HepG2 (cell line): ENCODE results near the gene ZNRD2. TPM values are rescaled to one million over a fixed set of nuclear protein-coding genes. Genes with fewer than 3 reads are reported as not detected.

ENCODE experiments used
- ADNP ChIP-seq: sonication (generic); formaldehyde crosslinking; IDR thresholded peaks from 2 replicates; pipeline ENCODE4 v1.4.0; 2020; ENCODE audit warnings: missing genetic modification reagents
- AGO1 ChIP-seq: fragments of 200-400 bp; formaldehyde crosslinking; IDR thresholded peaks from 2 replicates; pipeline ENCODE4 v1.6.1; 2017; ENCODE audit warnings: mild to moderate bottlenecking, low read depth, low read length, moderate library complexity; ENCODE audit not compliant: poor library complexity, severe bottlenecking
- KDM5A ChIP-seq: fragments of 200-600 bp; sonication (generic); IDR thresholded peaks from 2 replicates; pipeline ENCODE4 v1.7.0; 2018; ENCODE audit warnings: antibody characterized with exemption, mild to moderate bottlenecking, low read length, borderline replicate concordance
- PHF21A ChIP-seq: sonication (generic); formaldehyde crosslinking; IDR thresholded peaks from 2 replicates; pipeline ENCODE4 v1.5.0; 2020; ENCODE audit warnings: mild to moderate bottlenecking, missing genetic modification reagents
- PLRG1 ChIP-seq: fragments of 450-650 bp; conservative IDR thresholded peaks from 2 replicates; pipeline ENCODE4 v1.6.1; 2016
- RBFOX2 ChIP-seq: fragments of 200-400 bp; formaldehyde crosslinking; IDR thresholded peaks from 2 replicates; pipeline ENCODE4 v1.6.1; 2017; ENCODE audit warnings: low read depth, mild to moderate bottlenecking, low read length
- SAP130 ChIP-seq: IDR thresholded peaks from 2 replicates; pipeline ENCODE4 v1.6.1; 2016; ENCODE audit warnings: low read depth
- SIX1 ChIP-seq: sonication (generic); formaldehyde crosslinking; IDR thresholded peaks from 2 replicates; pipeline ENCODE4 v1.4.0; 2020; ENCODE audit warnings: missing genetic modification reagents, borderline replicate concordance
- SOX13 ChIP-seq, 3 experiments: fragments of 450-650 bp in 1 of 3; sonication (generic) in 1 of 3; formaldehyde crosslinking in 1 of 3; IDR thresholded peaks in 2 of 3; conservative IDR thresholded peaks in 1 of 3; 2 replicates each; pipeline versions ENCODE4 v1.5.0 to v1.6.1; 2016 to 2020; ENCODE audit warnings: antibody characterized with exemption in 1 of 3, mild to moderate bottlenecking in 1 of 3, missing compliant biosample characterization in 1 of 3, missing genetic modification reagents in 1 of 3, moderate library complexity in 1 of 3
- U2AF2 ChIP-seq: fragments of 200-400 bp; formaldehyde crosslinking; IDR thresholded peaks from 2 replicates; pipeline ENCODE4 v1.6.1; 2017; ENCODE audit warnings: low read depth, mild to moderate bottlenecking, low read length
- ZC3H13 ChIP-seq: sonication (generic); formaldehyde crosslinking; IDR thresholded peaks from 2 replicates; pipeline ENCODE4 v1.8.1; 2023; ENCODE audit warnings: mild to moderate bottlenecking, missing genetic modification reagents, moderate library complexity
- ZEB1 ChIP-seq: IDR thresholded peaks from 2 replicates; pipeline ENCODE4 v1.6.1; 2012; ENCODE audit warnings: mild to moderate bottlenecking, low read depth, inconsistent platforms; ENCODE audit not compliant: insufficient replicate concordance
- ZKSCAN1 ChIP-seq: fragments of 150-350 bp; IDR thresholded peaks from 2 replicates; pipeline ENCODE4 v1.6.1; 2014; ENCODE audit warnings: low read length
- ZNF354B ChIP-seq: sonication (generic); formaldehyde crosslinking; IDR thresholded peaks from 2 replicates; pipeline ENCODE4 v1.8.0; 2022; ENCODE audit warnings: mild to moderate bottlenecking, missing genetic modification reagents
- ZNF713 ChIP-seq: sonication (generic); formaldehyde crosslinking; IDR thresholded peaks from 2 replicates; pipeline ENCODE4 v1.4.0; 2020; ENCODE audit warnings: mild to moderate bottlenecking, missing genetic modification reagents
- polyA plus RNA-seq, 8 experiments: library from polyadenylated mRNA; depleted of rRNA in 3 of 8; stranded (reverse) in 7 of 8; unstranded in 1 of 8; fragments of >200 nt; fragmentation: Illumina TruSeq in 4 of 8; extraction: Trizol in 4 of 8; gene quantifications; 2 replicates each; pipeline versions ENCODE4 v1.2.1 to v1.2.3, GENCODE V29; 2011 to 2016; ENCODE audit warnings: low read depth in 4 of 8, missing spikeins in 1 of 8, mixed read lengths in 1 of 8; ENCODE audit not compliant: insufficient read depth in 1 of 8
- total RNA-seq, 5 experiments: library from RNA; depleted of rRNA; stranded (reverse); fragments of >200 nt; fragmentation: Illumina TruSeq; extraction: Trizol; gene quantifications; 2 replicates each; pipeline ENCODE4 v1.2.3, GENCODE V29; 2016; ENCODE audit warnings: low read depth in 1 of 5
- TF ChIP-seq, protein P1 (sequence below): sonication (generic); formaldehyde crosslinking; IDR thresholded peaks from 2 replicates; pipeline ENCODE4 v1.8.1; 2022; ENCODE audit warnings: mild to moderate bottlenecking, missing genetic modification reagents
- TF ChIP-seq, protein P2 (sequence below): IDR thresholded peaks from 2 replicates; pipeline ENCODE4 v1.6.1; 2016; ENCODE audit warnings: missing biosample characterization, missing genetic modification reagents, low read depth
- TF ChIP-seq, protein P3 (sequence below): sonication (generic); formaldehyde crosslinking; IDR thresholded peaks from 2 replicates; pipeline ENCODE4 v1.9.0; 2021; ENCODE audit warnings: missing genetic modification reagents, borderline replicate concordance
- TF ChIP-seq, protein P4 (sequence below): sonication (generic); formaldehyde crosslinking; IDR thresholded peaks from 2 replicates; pipeline ENCODE4 v1.4.0; 2020; ENCODE audit warnings: mild to moderate bottlenecking, low read depth, missing genetic modification reagents
- TF ChIP-seq, protein P5 (sequence below): sonication (generic); formaldehyde crosslinking; IDR thresholded peaks from 2 replicates; pipeline ENCODE4 v1.4.0; 2020; ENCODE audit warnings: missing genetic modification reagents

The ZNRD2 gene
- total and polyA plus RNA-seq, 2 of the 13 experiments (the other 11 are each of a cell fraction or from before 2014, with no cell fraction given): 29.2 to 34.0 TPM

DNA sequence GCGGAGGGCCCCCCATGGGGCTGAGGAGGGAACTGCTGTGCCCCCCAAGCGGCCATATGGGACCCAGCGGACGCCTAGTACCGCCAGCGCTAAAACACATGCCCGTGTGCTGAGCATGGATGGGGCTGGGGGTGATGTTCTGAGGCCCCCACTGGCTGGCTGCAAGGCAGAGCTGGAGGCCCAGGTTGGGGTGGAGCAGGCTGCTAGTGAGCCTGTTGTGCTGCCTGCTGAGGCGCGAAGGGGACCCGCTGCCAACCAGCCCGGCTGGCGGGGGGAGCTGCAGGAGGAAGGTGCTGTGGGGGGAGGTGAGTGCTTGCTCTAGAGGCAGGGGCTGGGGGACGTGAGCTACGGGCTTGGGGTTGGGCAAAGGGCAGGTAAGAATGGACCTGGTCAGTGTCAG is 48.5 kb downstream of the ZNRD2 start (continued):
- TF ChIP-seq, protein P1, sequence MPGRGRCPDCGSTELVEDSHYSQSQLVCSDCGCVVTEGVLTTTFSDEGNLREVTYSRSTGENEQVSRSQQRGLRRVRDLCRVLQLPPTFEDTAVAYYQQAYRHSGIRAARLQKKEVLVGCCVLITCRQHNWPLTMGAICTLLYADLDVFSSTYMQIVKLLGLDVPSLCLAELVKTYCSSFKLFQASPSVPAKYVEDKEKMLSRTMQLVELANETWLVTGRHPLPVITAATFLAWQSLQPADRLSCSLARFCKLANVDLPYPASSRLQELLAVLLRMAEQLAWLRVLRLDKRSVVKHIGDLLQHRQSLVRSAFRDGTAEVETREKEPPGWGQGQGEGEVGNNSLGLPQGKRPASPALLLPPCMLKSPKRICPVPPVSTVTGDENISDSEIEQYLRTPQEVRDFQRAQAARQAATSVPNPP (CRISPR knock-in tag): no peak
- TF ChIP-seq PHF21A (no peak), ZC3H13 (CRISPR knock-in tag) (peak; percentile 59; the same call in 1 of the 2 replicates), ZNF354B (CRISPR knock-in tag) (no peak), RBFOX2 (peak; percentile 18; the same call in 1 of the 2 replicates), ZKSCAN1 (no peak), U2AF2 (no peak), SIX1 (CRISPR knock-in tag) (no peak), KDM5A (no peak), AGO1 (no peak), SOX13 (IDR thresholded peaks at IDR 0.05) (no peak), SOX13 (CRISPR knock-in tag; conservative IDR thresholded peaks at IDR 0.05 in 1 of 2, IDR thresholded peaks at IDR 0.05 in 1 of 2) (no peak), PLRG1 (no peak), SAP130 (no peak), ADNP (CRISPR knock-in tag) (no peak), ZEB1 (no peak), ZNF713 (CRISPR knock-in tag) (no peak)
- TF ChIP-seq, protein P2, sequence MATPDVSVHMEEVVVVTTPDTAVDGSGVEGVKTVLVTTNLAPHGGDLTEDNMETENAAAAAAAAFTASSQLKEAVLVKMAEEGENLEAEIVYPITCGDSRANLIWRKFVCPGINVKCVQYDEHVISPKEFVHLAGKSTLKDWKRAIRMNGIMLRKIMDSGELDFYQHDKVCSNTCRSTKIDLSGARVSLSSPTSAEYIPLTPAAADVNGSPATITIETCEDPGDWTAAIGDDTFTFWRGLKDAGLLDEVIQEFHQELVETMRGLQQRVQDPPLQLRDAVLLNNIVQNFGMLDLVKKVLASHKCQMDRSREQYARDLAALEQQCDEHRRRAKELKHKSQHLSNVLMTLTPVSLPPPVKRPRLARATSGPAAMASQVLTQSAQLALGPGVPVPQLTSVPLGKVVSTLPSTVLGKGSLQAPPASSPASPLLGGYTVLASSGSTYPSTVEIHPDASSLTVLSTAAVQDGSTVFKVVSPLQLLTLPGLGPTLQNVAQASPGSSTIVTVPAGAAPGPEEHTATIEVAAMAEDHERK (CRISPR knock-in tag): no peak
- TF ChIP-seq, protein P3, sequence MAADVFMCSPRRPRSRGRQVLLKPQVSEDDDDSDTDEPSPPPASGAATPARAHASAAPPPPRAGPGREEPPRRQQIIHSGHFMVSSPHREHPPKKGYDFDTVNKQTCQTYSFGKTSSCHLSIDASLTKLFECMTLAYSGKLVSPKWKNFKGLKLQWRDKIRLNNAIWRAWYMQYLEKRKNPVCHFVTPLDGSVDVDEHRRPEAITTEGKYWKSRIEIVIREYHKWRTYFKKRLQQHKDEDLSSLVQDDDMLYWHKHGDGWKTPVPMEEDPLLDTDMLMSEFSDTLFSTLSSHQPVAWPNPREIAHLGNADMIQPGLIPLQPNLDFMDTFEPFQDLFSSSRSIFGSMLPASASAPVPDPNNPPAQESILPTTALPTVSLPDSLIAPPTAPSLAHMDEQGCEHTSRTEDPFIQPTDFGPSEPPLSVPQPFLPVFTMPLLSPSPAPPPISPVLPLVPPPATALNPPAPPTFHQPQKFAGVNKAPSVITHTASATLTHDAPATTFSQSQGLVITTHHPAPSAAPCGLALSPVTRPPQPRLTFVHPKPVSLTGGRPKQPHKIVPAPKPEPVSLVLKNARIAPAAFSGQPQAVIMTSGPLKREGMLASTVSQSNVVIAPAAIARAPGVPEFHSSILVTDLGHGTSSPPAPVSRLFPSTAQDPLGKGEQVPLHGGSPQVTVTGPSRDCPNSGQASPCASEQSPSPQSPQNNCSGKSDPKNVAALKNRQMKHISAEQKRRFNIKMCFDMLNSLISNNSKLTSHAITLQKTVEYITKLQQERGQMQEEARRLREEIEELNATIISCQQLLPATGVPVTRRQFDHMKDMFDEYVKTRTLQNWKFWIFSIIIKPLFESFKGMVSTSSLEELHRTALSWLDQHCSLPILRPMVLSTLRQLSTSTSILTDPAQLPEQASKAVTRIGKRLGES (CRISPR knock-in tag): no peak
- TF ChIP-seq, protein P4, sequence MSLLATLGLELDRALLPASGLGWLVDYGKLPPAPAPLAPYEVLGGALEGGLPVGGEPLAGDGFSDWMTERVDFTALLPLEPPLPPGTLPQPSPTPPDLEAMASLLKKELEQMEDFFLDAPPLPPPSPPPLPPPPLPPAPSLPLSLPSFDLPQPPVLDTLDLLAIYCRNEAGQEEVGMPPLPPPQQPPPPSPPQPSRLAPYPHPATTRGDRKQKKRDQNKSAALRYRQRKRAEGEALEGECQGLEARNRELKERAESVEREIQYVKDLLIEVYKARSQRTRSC (CRISPR knock-in tag): no peak
- TF ChIP-seq, protein P5, sequence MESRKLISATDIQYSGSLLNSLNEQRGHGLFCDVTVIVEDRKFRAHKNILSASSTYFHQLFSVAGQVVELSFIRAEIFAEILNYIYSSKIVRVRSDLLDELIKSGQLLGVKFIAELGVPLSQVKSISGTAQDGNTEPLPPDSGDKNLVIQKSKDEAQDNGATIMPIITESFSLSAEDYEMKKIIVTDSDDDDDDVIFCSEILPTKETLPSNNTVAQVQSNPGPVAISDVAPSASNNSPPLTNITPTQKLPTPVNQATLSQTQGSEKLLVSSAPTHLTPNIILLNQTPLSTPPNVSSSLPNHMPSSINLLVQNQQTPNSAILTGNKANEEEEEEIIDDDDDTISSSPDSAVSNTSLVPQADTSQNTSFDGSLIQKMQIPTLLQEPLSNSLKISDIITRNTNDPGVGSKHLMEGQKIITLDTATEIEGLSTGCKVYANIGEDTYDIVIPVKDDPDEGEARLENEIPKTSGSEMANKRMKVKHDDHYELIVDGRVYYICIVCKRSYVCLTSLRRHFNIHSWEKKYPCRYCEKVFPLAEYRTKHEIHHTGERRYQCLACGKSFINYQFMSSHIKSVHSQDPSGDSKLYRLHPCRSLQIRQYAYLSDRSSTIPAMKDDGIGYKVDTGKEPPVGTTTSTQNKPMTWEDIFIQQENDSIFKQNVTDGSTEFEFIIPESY (CRISPR knock-in tag): peak; percentile 10; the same call in 1 of the 2 replicates
